Coronary artery (tissue), 2 donors: ENCODE data around the gene C1QTNF6.
"Not testable (repeated sequence)": the region's sequence is repeated elsewhere in the genome, so short reads cannot be mapped to it uniquely, and the experiment has no call there.

Experiments used
- DNase-seq: peaks from one replicate; pipeline ENCODE4 v3.0.0-alpha.2; 2017; ENCODE audit warnings: low spot score
- H3K27ac ChIP-seq, 2 donors: fragments of 200-600 bp; sonication (generic); one replicate each; pipeline ENCODE4 v1.5.1; 2016 to 2019
- H3K4me3 ChIP-seq: fragments of 200-600 bp; sonication (generic); 2 replicates; pipeline ENCODE4 v1.5.1; 2016; ENCODE audit warnings: mild to moderate bottlenecking, moderate library complexity
- CTCF ChIP-seq: fragments of 200-600 bp; sonication (generic); IDR thresholded peaks from one replicate; pipeline ENCODE4 v1.5.1; 2019; ENCODE audit warnings: antibody characterized with exemption

The C1QTNF6 gene

DNA sequence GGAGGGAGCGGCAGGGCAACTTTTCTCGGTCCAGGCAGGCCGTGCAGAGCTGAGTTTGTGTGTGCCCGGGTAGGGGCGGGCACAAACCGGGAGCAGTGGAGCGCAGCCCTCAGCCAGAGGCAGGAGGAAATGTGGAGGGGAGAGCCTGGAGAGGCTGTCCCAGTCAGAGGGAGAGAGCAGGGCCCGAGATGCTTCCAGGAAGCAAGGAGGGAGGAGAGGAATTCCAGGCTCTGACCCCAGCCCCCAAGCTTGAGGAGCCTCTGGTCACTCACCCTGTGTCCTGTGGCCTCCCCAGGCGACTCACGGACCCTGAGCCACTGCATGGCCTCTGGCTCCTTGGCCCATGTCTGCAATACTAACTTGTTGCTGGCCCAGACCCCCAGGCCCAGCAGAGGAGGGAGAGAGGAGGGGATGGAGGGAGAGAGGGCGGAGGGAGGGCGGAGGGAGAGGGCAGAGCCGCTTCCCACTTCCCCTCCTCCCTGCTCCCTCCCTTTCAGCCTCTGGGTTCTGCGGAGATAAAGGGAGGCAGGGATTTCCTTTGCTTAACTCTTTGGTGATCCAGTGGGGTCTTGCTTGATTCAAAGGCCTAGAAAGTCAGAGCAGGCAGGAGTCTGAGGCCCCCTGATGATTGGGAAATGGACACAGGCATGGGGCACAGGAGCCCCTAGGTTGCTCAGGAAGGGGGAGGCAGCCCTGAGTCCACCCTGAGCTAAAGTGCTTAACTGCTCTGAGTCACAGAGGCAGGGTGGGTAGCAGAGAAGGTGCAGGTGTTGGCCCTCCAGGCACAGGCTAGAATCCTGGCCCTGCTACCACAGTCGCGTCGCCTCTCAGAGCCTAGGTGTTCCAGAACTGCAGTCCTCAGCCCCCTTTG lies at the start of gene C1QTNF6:
TSS of gene C1QTNF6 (minus strand) at position 357 of the 871 bp plus-strand sequence. CDS start at position 323, 34 bp downstream.
- H3K27ac ChIP-seq = peak within 1 kb of the TSS; percentile 8 to 83
- H3K4me3 ChIP-seq = peak within 1 kb of the TSS; percentile 61
- no peak for TF ChIP-seq CTCF
- no peak for DNase-seq

DNA sequence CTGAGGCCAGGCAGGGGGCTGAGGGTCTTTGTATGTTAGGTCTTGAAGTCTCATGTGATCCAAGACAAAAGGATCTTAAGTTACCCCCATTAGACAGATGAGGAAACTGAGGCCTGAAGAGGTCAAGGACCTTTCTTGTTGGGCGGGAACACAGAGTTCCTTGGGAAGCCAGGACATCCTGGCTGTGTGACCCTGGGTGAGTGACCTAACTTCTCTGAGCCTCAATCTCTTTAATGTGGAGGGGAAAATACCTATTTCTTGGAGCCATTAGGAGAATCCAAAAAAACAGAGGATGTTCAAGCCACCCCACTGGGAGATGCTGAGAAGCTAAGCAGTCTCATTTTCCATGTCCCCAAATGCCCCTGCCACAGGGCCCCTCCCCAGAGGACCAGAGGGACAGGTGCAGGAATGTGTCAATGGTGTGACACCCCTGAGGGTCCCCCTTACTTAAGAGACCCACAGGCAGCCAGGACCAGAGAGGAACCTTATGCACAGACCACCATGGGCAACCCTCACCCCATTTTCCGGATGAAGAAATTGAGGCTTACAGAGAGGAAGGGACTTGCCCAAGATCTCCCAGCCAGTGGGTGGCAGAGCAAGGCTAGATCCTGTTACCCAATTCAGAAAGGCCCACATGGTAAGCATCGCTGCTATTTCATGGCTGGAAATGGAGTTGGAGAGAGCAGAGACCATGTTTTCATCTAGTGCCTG lies 48.0 kb upstream of the C1QTNF6 start:
- H3K27ac ChIP-seq = no peak overlapping the region
- no peak for TF ChIP-seq CTCF
- no peak for DNase-seq
- H3K4me3 ChIP-seq = no peak overlapping the region

GRCh38 chr22:37234736-37235711 lies 47.0 kb upstream of the C1QTNF6 start:
- no peak for DNase-seq
- Histone ChIP-seq H3K27ac (no peak overlapping the region), H3K4me3 (no peak overlapping the region)
- no peak for TF ChIP-seq CTCF

GRCh38 chr22:37233751-37234631 lies 45.9 kb upstream of the C1QTNF6 start:
- no peak overlapping the region for H3K27ac ChIP-seq
- no peak for TF ChIP-seq CTCF
- no peak for DNase-seq

DNA sequence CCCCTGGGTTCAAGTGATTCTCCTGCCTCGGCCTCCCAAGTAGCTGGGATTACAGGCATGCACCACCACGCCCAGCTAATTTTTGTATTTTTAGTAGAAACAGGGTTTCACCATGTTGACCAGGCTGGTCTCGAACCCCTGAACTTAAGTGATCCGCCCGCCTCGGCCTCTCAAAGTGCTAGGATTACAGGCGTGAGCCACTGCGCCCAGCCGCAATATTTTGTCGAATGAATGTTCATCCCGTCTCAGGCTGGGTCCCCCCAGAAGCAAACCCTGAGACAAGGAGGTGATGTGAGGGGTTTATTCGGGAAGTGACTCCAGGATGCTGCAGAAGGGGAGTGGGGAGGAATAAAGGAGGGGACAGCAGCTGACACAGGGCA lies 45.3 kb upstream of the C1QTNF6 start:
- not testable (repeated sequence) for H3K27ac ChIP-seq, H3K4me3 ChIP-seq, DNase-seq

More at GRCh38 chr22:37233751-37234631, 45.9 kb upstream of the C1QTNF6 start:
- no peak overlapping the region for H3K4me3 ChIP-seq

- Histone ChIP-seq H3K4me3 (no peak overlapping the region), H3K27ac (no peak overlapping the region)
- no peak for DNase-seq
- TF ChIP-seq CTCF = no peak
Measured at GRCh38 chr22:37232140-37232998, 44.3 kb upstream of the C1QTNF6 start.
